Progenitor cell of endocrine pancreas (in vitro differentiated cells): ENCODE measurements around the gene TSR3. TPM values are rescaled to one million over a fixed set of nuclear protein-coding genes. Genes with fewer than 3 reads are reported as not detected.

Experiments used
- DNase-seq: peaks from one replicate; pipeline ENCODE4 v3.0.0; 2021; ENCODE audit warnings: low spot score; ENCODE audit not compliant: unreplicated experiment
- H3K27ac Mint-ChIP-seq: 2 replicates; pipeline ENCODE4 v1.8.0; 2021; ENCODE audit warnings: mild to moderate bottlenecking, moderate library complexity, mixed read lengths
- H3K27me3 Mint-ChIP-seq: 2 replicates; pipeline ENCODE4 v1.8.0; 2021; ENCODE audit warnings: mixed read lengths
- H3K36me3 Mint-ChIP-seq: 2 replicates; pipeline ENCODE4 v1.8.0; 2022; ENCODE audit warnings: mixed read lengths; ENCODE audit not compliant: insufficient read depth
- H3K4me1 Mint-ChIP-seq: 2 replicates; pipeline ENCODE4 v1.8.0; 2021; ENCODE audit warnings: low read depth, mixed read lengths
- H3K4me3 Mint-ChIP-seq: 2 replicates; pipeline ENCODE4 v1.8.0; 2021; ENCODE audit warnings: low read depth, mild to moderate bottlenecking, moderate library complexity, mixed read lengths
- H3K9me3 Mint-ChIP-seq: 2 replicates; pipeline ENCODE4 v1.8.0; 2021; ENCODE audit warnings: low read depth, mixed read lengths
- CTCF ChIP-seq: fragments of 200-600 bp; sonication (generic); IDR thresholded peaks from one replicate; pipeline ENCODE4 v1.5.0; 2021; ENCODE audit warnings: antibody characterized with exemption, mild to moderate bottlenecking; ENCODE audit not compliant: unreplicated experiment
- total RNA-seq: library from RNA; stranded (reverse); gene quantifications from 2 replicates; pipeline ENCODE4 v1.2.1, GENCODE V29; 2021

TSR3 gene
- total RNA-seq, 1 donor from 2014 or later, result 56.8 TPM

- Mint-ChIP-seq H3K9me3 (no peaks in the 10 kb centered on the region), H3K4me3 (peak overlapping the region; percentile 81), H3K27ac (peak overlapping the region; percentile 93), H3K36me3 (peaks cover 5% of the 10 kb centered on the region), H3K4me1 (peaks cover 8% of the 10 kb centered on the region), H3K27me3 (peaks cover 7% of the 10 kb centered on the region)
- no peak for TF ChIP-seq CTCF
- no peak for DNase-seq
These were observed 28.5 kb upstream of the TSR3 start for GRCh38 chr16:1380195-1380594.

GRCh38 chr16:1379304-1380076 is 27.8 kb upstream of the TSR3 start:
- Mint-ChIP-seq H3K36me3 (peaks cover 2% of the 10 kb centered on the region), H3K4me1 (peaks cover 8% of the 10 kb centered on the region), H3K27me3 (peaks cover 7% of the 10 kb centered on the region), H3K4me3 (peak overlapping the region; percentile 81), H3K9me3 (no peaks in the 10 kb centered on the region), H3K27ac (peak overlapping the region; percentile 93)
- DNase-seq, result peak; percentile 62
- TF ChIP-seq CTCF, result peak; percentile 37

GRCh38 chr16:1378804-1379303 is 27.2 kb upstream of the TSR3 start:
- Mint-ChIP-seq H3K27me3 (peaks cover 7% of the 10 kb centered on the region), H3K4me1 (peaks cover 8% of the 10 kb centered on the region), H3K36me3 (peaks cover 2% of the 10 kb centered on the region), H3K4me3 (peak overlapping the region; percentile 73), H3K9me3 (no peaks in the 10 kb centered on the region), H3K27ac (peak overlapping the region; percentile 85)
- no peak for TF ChIP-seq CTCF
- no peak for DNase-seq

- H3K27ac Mint-ChIP-seq, result peak overlapping the region; percentile 85
- TF ChIP-seq CTCF, result no peak
- peaks cover 2% of the 10 kb centered on the region for H3K36me3 Mint-ChIP-seq
- no peak for DNase-seq
- H3K4me3 Mint-ChIP-seq, result peak overlapping the region; percentile 73
- no peaks in the 10 kb centered on the region for H3K9me3 Mint-ChIP-seq
- H3K27me3 Mint-ChIP-seq, result peaks cover 7% of the 10 kb centered on the region
- peaks cover 8% of the 10 kb centered on the region for H3K4me1 Mint-ChIP-seq
These were observed 26.6 kb upstream of the TSR3 start for GRCh38 chr16:1378087-1378803.

- Mint-ChIP-seq H3K36me3 (peaks cover 2% of the 10 kb centered on the region), H3K4me3 (no peak overlapping the region), H3K27me3 (peaks cover 7% of the 10 kb centered on the region), H3K9me3 (no peaks in the 10 kb centered on the region), H3K4me1 (peaks cover 8% of the 10 kb centered on the region), H3K27ac (no peak overlapping the region)
- no peak for DNase-seq
- TF ChIP-seq CTCF, result no peak
These were observed 25.8 kb upstream of the TSR3 start for GRCh38 chr16:1377406-1378010.
